Thyroid gland (tissue), 4 donors: ENCODE data around the gene EWSR1. TPM values are rescaled to one million over a fixed set of nuclear protein-coding genes. Genes with fewer than 3 reads are reported as not detected.

Experiments
- DNase-seq, 2 donors: peaks; one replicate each; pipeline ENCODE4 v3.0.0-alpha.2; 2019
- H3K27ac ChIP-seq, 3 donors: fragments of 200-600 bp; sonication (generic); 1 replicate in 2 of 3; 2 replicates in 1 of 3; pipeline ENCODE4 v1.5.1; 2016 to 2019; ENCODE audit warnings: mild to moderate bottlenecking in 1 of 3, moderate library complexity in 1 of 3
- H3K27me3 ChIP-seq: fragments of 200-600 bp; sonication (generic); one replicate; pipeline ENCODE4 v1.5.1; 2019
- H3K36me3 ChIP-seq, 2 donors: fragments of 200-600 bp; sonication (generic); one replicate each; pipeline ENCODE4 v1.5.1; 2016 to 2019
- H3K4me1 ChIP-seq, 2 donors: fragments of 200-600 bp; sonication (generic); one replicate each; pipeline ENCODE4 v1.5.1; 2017 to 2019
- H3K4me3 ChIP-seq, 3 donors: fragments of 200-600 bp; sonication (generic); replicated peaks in 1 of 3; 1 replicate in 2 of 3; 2 replicates in 1 of 3; pipeline ENCODE4 v1.5.1; 2016; ENCODE audit warnings: mild to moderate bottlenecking in 1 of 3
- H3K9me3 ChIP-seq: fragments of 200-600 bp; sonication (generic); one replicate; pipeline ENCODE4 v1.5.1; 2017
- POLR2A ChIP-seq, 2 donors: fragments of 450-650 bp; IDR thresholded peaks; one replicate each; pipeline ENCODE4 v1.6.1; 2017; ENCODE audit warnings: antibody characterized with exemption in 2 of 2, mild to moderate bottlenecking in 2 of 2, moderate library complexity in 1 of 2
- WGBS, 2 donors: methylation state at CpG; one replicate each; pipeline ENCODE4 v1.1.5; 2017; 5-methylcytosine and 5-hydroxymethylcytosine counted together
- intact Hi-C: fragments of 100-400 bp; cut with DNase I; formaldehyde crosslinking; loops from one replicate; pipeline ENCODE4 v1.15.1; 2023
- total RNA-seq, 4 donors: library from RNA; depleted of rRNA; stranded (reverse); fragments of >200 nt; gene quantifications; one replicate each; pipeline ENCODE4 v1.2.3, GENCODE V29; 2016
- TF ChIP-seq, protein P1 (sequence below), 6 experiments: fragments of 200-600 bp in 3 of 6; fragments of 450-650 bp in 3 of 6; sonication (generic) in 3 of 6; IDR thresholded peaks; one replicate each; pipeline ENCODE4 v1.5.1; 2016 to 2019; ENCODE audit warnings: antibody characterized with exemption in 6 of 6, mild to moderate bottlenecking in 2 of 6, inconsistent platforms in 1 of 6, moderate library complexity in 1 of 6

EWSR1 gene
- total RNA-seq, 4 donors from 2014 or later: 205 to 290 (median 258) TPM

DNA sequence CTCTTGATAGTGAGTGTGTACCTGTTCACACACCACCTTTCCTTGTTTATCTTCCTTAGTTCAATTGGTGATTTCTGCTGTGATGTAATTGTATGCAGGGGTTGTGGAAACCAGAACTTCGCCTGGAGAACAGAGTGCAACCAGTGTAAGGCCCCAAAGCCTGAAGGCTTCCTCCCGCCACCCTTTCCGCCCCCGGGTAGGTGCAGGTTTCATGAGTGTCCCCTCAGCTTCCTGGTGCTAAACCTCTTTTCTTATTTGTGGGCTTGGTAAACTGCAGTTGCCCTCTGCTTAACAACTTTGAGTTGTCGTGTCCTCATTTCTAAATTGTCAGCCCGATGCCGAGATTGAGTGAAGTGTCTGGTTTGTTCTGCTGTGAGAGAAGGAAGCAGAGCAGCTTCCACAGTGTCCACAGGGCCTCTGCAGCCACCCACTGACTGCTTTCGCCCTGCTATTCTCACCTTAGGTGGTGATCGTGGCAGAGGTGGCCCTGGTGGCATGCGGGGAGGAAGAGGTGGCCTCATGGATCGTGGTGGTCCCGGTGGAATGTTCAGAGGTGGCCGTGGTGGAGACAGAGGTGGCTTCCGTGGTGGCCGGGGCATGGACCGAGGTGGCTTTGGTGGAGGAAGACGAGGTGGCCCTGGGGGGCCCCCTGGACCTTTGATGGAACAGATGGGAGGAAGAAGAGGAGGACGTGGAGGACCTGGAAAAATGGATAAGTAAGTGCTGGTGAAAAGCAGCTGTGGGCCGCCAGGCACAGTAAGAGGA is 31.2 kb downstream of the EWSR1 start:
- H3K27ac ChIP-seq: no peak overlapping the region
- peaks cover 57 to 65% of the 10 kb centered on the region in 2 donors for H3K36me3 ChIP-seq
- no peak overlapping the region for H3K4me3 ChIP-seq
- H3K9me3 ChIP-seq: no peaks in the 10 kb centered on the region
- WGBS, 2 donors: 91 to 93% methylated on average over 18 to 19 of the region's 19 CpGs
- H3K27me3 ChIP-seq: no peaks in the 10 kb centered on the region
- intact Hi-C loops: no loop called here
- TF ChIP-seq, protein P1, sequence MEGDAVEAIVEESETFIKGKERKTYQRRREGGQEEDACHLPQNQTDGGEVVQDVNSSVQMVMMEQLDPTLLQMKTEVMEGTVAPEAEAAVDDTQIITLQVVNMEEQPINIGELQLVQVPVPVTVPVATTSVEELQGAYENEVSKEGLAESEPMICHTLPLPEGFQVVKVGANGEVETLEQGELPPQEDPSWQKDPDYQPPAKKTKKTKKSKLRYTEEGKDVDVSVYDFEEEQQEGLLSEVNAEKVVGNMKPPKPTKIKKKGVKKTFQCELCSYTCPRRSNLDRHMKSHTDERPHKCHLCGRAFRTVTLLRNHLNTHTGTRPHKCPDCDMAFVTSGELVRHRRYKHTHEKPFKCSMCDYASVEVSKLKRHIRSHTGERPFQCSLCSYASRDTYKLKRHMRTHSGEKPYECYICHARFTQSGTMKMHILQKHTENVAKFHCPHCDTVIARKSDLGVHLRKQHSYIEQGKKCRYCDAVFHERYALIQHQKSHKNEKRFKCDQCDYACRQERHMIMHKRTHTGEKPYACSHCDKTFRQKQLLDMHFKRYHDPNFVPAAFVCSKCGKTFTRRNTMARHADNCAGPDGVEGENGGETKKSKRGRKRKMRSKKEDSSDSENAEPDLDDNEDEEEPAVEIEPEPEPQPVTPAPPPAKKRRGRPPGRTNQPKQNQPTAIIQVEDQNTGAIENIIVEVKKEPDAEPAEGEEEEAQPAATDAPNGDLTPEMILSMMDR (IDR thresholded peaks at IDR 0.05): no peak
- no peak for TF ChIP-seq POLR2A (IDR thresholded peaks at IDR 0.05)
- H3K4me1 ChIP-seq: peaks cover 0 to 5% of the 10 kb centered on the region in 2 donors
- DNase-seq: no peak

DNA sequence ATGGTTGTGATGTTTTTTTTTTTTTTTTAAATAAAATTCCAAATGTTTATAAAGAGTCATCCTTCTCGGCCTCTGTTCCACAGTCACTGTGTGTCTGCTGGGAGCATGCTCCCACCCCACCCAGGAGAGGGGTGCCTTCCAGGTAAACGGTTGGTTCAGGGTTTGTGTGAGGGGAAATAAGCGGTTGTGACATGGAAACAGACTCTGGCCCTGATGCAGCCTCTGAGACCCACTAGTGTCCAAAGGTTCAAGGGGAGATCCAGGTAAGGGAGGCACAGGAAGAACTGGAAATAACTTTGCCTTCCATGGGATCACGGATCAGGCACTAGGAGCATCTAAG is 32.4 kb downstream of the EWSR1 start:
- DNase-seq: no peak
- Histone ChIP-seq H3K36me3 (peaks cover 50 to 54% of the 10 kb centered on the region in 2 donors), H3K4me3 (no peak overlapping the region), H3K9me3 (no peaks in the 10 kb centered on the region), H3K27ac (no peak overlapping the region), H3K27me3 (no peaks in the 10 kb centered on the region), H3K4me1 (peaks cover 0 to 5% of the 10 kb centered on the region in 2 donors)
- 77 to 79% methylated on average over 4 of the region's 4 CpGs for WGBS, 2 donors
- no peak for TF ChIP-seq POLR2A (IDR thresholded peaks at IDR 0.05)
- TF ChIP-seq, protein P1 (IDR thresholded peaks at IDR 0.05): no peak
- intact Hi-C loops: no loop called here

DNA sequence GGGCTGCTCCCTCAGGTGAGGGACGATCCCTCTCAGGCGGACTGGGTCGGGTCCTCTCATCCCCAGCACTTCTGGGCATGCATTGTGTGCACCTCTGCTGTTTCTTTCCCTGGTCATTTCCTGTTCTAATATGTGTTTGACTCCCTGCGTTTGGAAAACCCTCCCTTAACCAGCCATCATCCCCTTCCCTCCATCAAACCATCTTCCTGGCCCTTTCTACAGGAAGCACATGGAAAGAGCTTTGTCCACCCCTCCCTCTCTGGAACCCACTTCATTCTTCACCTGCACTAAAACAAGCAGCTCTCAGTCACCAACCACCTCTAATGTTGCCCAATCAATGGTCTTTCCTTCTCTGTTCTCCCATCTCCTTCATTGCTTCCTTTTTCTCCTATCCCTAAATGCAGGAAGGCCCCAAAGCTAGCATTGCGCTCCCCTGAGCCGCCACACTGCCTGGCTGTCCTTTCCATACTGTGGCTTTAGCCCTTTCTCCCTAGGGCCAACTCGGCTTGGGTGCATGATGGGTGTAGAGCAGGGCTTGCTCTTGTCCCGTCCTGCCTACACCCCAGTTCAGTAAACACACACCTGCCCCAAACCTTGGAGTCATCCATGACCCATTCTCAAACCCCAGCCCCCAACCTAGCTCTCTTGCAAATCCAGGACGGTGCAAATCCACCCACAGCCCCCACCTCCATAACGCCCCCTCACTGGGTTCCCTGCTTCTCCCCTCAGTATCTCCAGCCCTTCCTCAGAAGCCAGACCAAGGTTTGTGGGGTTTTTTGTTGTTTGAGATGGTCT is 32.9 kb downstream of the EWSR1 start:
- WGBS, 2 donors: 81 to 83% methylated on average over 10 of the region's 10 CpGs
- TF ChIP-seq POLR2A (IDR thresholded peaks at IDR 0.05): no peak
- TF ChIP-seq, protein P1 (IDR thresholded peaks at IDR 0.05): no peak

DNA sequence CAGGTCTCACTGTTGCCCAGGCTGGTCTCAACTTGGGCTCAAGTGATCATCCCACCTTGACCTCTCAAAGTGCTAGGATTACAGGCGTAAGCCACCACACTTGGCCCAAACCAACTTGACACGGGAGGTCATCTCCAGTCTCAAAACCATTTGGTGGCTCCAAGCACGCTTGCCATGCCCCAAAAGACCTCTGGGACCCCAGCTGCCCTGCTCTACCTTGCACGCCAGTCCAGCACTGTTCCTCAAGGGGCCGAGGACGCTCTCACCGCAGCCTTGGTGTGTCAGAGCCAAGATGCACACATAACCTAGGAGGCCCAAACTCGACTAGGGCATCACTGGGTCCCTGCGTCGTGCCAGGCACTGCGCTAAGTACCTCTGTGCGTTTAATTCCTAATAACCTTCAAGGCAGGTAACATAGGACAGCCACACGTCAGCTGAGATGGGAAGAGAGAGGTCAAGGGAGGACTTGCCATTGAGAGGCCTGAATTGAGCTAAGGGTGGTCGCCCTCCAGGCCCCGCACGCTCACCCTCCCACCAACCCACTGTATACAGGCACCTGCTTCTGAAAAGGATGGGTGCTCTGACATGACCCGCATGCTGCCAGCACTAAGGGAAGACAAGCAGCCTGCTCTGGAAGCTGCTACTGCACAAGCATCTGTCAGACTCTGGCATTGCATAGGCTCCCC is 33.8 kb downstream of the EWSR1 start:
- intact Hi-C loops: no loop called here
- Histone ChIP-seq H3K9me3 (no peaks in the 10 kb centered on the region), H3K4me1 (peaks cover 0 to 10% of the 10 kb centered on the region in 2 donors), H3K4me3 (no peak overlapping the region), H3K27ac (no peak overlapping the region), H3K36me3 (peaks cover 36 to 40% of the 10 kb centered on the region in 2 donors), H3K27me3 (no peaks in the 10 kb centered on the region)
- WGBS, 2 donors: 93% methylated on average over 17 of the region's 17 CpGs
- DNase-seq: no peak
- TF ChIP-seq, protein P1 (IDR thresholded peaks at IDR 0.05): no peak
- no peak for TF ChIP-seq POLR2A (IDR thresholded peaks at IDR 0.05)

More for the DNA sequence above, 32.9 kb downstream of the EWSR1 start:
- H3K36me3 ChIP-seq: peaks cover 45 to 48% of the 10 kb centered on the region in 2 donors
- no peaks in the 10 kb centered on the region for H3K27me3 ChIP-seq
- no peak for DNase-seq
- H3K9me3 ChIP-seq: no peaks in the 10 kb centered on the region
- H3K4me3 ChIP-seq: no peak overlapping the region
- intact Hi-C loops: no loop called here
- H3K4me1 ChIP-seq: peaks cover 0 to 8% of the 10 kb centered on the region in 2 donors
- H3K27ac ChIP-seq: no peak overlapping the region
